MM.1S (cell line): ENCODE results near the gene TRH.

Experiments
- EZH2 ChIP-seq: fragments of 300-600 bp; sonication (generic); optimal IDR thresholded peaks from 2 replicates; pipeline ENCODE3; 2017; ENCODE audit warnings: low read depth, mild to moderate bottlenecking, antibody characterized with exemption, low read length, mixed read lengths
- EZH2phosphoT487 ChIP-seq: fragments of 300-600 bp; sonication (generic); IDR thresholded peaks from 2 replicates; pipeline ENCODE4 v1.6.1; 2018; ENCODE audit warnings: antibody characterized with exemption, low read length
- TF ChIP-seq, protein P1 (sequence below): fragments of 300-600 bp; sonication (generic); IDR thresholded peaks from 2 replicates; pipeline ENCODE4 v1.5.1; 2016; ENCODE audit warnings: antibody characterized with exemption, low read length, mixed read lengths

DNA sequence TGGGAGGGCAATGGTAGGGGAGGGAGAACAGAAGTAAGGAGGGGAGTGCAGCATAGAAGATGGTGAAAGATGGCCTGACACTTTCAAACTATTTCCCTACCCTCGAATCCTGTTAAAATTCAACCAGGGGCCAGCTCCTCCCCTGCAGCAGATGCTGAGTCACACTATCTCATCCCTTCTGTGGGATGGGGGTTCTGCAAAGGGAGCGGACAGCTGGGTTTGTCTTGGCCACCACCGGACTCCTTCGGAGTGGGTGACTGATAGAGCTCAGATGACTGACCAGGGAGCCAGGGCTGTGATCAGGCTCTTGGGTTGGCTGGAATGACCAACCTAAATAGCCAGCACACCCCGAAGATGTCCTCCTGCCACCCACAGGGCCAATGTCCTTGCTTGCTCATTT, 47.4 kb upstream of the TRH start:
- TF ChIP-seq, protein P1, sequence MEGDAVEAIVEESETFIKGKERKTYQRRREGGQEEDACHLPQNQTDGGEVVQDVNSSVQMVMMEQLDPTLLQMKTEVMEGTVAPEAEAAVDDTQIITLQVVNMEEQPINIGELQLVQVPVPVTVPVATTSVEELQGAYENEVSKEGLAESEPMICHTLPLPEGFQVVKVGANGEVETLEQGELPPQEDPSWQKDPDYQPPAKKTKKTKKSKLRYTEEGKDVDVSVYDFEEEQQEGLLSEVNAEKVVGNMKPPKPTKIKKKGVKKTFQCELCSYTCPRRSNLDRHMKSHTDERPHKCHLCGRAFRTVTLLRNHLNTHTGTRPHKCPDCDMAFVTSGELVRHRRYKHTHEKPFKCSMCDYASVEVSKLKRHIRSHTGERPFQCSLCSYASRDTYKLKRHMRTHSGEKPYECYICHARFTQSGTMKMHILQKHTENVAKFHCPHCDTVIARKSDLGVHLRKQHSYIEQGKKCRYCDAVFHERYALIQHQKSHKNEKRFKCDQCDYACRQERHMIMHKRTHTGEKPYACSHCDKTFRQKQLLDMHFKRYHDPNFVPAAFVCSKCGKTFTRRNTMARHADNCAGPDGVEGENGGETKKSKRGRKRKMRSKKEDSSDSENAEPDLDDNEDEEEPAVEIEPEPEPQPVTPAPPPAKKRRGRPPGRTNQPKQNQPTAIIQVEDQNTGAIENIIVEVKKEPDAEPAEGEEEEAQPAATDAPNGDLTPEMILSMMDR: no peak
- TF ChIP-seq EZH2 (no peak), EZH2phosphoT487 (no peak)
